SW480 (cell line): Measurements from ENCODE around the gene DAG1.

ENCODE experiments used
- DNase-seq: peaks from one replicate; pipeline ENCODE4 v3.0.0-alpha.2; 2016; ENCODE audit warnings: low spot score

Gene DAG1

GRCh38 chr3:49469936-49470713 lies at the start of gene DAG1:
Gene DAG1 (plus strand): TSS chr3:49470267. CDS start chr3:49510535, 40,268 bp downstream.
- peak; percentile 94 for DNase-seq

DNA sequence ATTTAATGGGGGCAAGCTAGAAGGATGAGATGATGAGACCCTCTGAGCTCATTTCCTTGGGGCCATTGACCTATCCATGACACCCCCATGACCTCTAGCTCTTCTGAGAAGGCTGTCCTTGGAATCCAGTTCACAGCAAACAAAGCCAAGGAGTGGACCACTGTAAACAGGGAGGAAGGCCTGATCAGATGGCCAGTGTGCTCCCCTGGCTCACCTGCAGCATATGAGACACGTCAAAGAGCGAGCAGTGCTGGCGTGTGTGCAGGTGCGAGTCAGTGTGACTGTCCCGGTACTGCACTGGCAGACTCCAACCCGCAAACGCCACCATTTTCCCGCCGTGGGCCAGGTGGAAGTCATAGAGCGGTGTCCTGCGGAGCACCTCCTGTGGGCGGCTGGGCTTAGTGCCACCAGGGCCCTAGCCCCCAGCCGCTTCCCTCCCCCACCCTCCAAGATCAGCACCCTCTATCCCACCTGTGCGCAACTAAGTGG lies 48.1 kb upstream of the DAG1 start:
- no peak for DNase-seq

- no peak for DNase-seq
Observed at GRCh38 chr3:49422379-49423248, 47.5 kb upstream of the DAG1 start, which contains the start of gene AMT. Gene AMT (minus strand): TSS chr3:49422473. CDS start chr3:49422450, 23 bp downstream.

GRCh38 chr3:49424816-49425215 lies 45.3 kb upstream of the DAG1 start:
- DNase-seq = no peak

DNA sequence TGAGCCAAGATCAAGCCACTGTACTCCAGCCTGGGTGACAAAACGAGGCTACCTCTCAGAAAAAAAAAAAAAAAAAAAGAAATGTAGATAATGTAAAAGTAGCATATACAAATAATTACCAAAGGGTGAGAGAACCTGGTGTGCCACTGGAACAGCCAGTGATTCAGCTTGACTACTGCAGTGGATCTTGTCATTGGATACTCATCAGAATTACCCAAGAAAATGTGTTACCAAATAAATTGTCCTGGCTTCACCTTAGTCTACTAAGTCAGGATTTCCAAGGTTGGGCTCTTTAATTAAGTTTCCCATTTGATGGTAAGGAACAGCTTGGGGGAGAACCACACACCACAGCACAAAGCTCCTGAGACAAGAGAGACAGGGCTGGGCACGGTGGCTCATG lies 42.5 kb upstream of the DAG1 start:
- DNase-seq = no peak

GRCh38 chr3:49428752-49429080 lies 41.4 kb upstream of the DAG1 start:
- no peak for DNase-seq

DNA sequence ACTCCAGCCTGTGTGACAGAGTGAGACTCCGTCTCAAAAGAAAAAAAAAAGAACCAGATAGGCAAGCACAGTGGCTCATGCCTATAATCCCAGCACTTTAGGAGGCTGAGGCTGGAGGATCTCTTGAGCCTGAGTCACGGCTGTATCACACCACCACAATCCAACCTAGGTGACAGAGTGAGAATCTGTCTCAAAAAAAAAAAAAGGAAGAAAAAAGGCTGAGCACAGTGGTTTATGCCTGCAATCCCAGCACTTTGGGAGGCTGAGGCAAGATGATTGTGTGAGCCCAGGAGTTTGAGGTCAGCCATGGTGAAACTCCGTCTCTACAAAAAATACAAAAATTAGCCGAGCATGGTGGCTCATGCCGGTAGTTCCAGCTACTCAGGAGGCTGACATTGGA lies 35.3 kb upstream of the DAG1 start:
- DNase-seq = no peak

GRCh38 chr3:49445391-49445790 lies 24.7 kb upstream of the DAG1 start:
- DNase-seq = no peak

DNA sequence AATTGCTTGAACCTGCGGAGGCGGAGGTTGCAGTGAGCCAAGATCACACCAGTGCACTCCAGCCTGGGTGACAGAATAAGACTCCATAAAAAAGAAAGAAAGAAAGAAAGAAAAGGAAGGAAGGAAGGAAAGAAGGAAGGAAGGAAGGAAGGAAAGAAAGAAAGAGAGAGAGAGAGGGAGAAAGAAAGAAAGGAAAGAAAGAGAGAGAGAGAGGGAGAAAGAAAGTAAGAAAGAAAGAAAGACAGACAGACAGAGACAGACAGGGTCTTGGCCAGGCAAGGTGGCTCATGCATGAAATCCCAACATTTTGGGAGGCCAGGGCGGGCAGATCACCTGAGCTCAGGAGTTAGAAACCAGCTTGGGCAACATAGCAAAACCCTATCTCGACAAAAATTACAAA lies 16.4 kb upstream of the DAG1 start:
- no peak for DNase-seq

DNA sequence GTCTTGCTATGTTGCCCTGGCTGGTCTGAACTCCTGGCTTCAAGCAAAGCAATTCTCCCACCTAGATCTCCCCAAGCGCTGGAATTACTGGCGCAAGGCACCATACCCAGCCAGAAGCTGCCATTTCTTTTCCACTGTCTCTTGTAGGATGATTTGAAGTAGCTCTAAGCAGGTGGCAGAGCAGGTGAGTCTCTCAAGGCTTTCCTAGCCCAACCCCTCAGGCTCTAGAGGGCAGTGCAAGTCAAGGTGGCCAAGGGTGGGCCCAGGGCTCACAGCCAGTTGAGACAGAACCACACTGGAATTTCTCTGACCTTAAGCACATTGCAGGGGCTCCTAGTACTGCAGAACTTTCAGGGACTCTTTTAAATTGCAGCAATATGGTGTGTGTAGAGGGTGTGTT lies 15.6 kb upstream of the DAG1 start:
- DNase-seq = peak; percentile 59

- no peak for DNase-seq
Observed at GRCh38 chr3:49454898-49455681, 15.0 kb upstream of the DAG1 start.

- no peak for DNase-seq
Observed at GRCh38 chr3:49456466-49456865, 13.6 kb upstream of the DAG1 start.

- DNase-seq = no peak
Observed at GRCh38 chr3:49460188-49460890, 9.7 kb upstream of the DAG1 start.

- no peak for DNase-seq
Observed at GRCh38 chr3:49460956-49461355, 9.1 kb upstream of the DAG1 start.

- no peak for DNase-seq
Observed at GRCh38 chr3:49461443-49462171, 8.5 kb upstream of the DAG1 start.

DNA sequence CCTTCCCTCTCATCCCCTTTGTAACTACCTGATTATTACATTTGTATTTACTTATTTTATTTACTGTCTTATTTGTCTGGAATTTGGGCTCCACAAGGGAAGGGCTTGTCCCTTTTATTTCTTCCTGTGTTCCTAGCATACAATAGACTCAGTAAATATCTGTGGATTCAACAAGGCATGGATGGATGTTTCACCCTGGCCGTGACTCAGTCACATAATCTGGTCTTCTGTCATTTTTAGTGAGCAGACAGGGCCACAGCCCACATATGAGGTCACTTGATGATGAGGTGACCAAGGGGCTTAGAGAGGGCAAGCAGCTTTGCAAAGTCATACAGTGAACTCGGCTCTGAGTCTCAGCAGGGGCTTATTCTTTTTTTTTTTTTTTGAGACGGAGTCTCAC lies 7.8 kb upstream of the DAG1 start:
- DNase-seq = no peak

DNA sequence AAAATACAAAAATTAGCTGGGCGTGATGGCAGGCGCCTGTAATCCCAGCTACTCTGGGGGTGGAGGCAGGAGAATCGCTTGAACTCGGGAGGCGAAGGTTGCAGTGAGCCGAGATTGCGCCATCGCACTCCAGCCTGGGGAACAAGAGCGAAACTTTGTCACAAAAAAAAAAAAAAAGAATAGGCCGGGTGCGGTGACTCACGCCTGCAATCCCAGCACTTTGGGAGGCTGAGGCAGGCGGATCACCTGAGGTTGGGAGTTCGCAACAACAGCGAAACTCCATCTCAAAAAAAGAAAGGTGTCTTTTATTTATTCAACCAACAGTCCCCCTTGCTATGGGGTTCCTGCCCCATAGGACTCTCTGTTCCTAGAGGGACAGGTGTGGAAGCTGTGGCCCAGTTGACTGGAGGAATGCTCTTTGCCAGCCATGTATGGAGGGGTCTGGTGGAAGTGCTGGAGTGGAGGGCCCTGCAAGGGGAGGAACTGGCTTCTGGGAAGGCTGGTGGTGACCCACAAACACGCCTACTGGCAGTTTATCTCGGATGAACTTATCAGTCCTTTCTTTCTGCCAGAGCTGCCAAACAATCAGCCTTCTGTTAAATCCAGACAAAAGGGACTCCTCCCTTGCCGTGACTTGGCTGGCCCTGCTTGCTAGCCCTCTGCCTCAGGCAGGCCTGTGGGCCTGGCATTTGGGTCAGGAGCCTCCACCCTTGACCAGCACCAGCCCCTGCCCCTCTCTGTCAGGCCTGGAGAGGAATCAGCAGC lies 4.6 kb upstream of the DAG1 start:
- peak; percentile 81 for DNase-seq

GRCh38 chr3:49466085-49466484 lies 4.0 kb upstream of the DAG1 start:
- DNase-seq = no peak

DNA sequence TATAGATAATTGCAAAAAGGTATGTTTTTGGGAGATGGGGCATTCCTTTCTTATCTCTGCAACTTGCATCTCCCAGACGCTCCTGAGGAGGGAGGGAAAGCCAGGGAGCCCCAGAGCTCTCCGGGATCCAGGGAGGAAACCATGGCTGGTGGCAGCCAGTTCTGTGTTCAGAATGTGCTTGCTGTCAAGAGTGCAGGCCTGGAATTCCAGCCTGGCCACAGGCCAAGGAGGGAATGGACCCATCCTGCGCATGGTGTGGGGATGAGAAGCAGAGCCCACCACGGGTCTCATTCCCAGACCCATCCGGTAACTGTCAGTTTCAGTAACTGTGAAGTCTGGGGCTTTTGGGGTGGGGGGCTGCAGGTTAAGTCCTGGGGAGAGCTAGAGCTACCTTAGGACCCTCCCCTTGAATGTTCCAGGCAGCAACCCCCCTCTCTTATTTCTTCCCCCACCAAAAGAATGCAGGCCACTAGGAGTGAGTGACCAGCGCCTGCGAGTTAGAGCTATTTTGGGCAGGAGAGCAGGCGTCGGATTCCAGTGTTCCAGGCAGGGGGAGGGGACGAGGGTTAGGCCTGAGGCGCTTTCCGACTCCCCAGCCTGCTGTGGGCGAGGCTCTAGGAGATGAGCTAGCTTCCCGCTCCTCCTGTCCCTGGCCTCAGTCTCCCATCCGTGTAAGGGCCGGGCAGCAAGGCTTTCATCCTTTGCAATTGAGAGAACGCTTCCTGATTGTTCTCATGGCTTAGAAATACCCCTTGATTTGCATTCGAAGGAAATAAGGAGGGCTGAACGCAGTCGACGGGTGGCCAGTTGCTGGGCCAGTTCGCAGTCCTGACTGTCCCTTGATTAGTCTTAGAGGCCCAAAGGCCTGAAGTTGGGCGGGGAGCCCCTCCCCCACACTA lies 781 bp upstream of the DAG1 start:
- DNase-seq = peak; percentile 74
